ENCODE results near the gene IL31RA.

GRCh38 chr5:55921617-55922016 is 70.5 kb downstream of the IL31RA start:
- TF ChIP-seq CTCF (IDR thresholded peaks at IDR 0.05) (no peak), TEAD1 (CRISPR knock-in tag; IDR thresholded peaks at IDR 0.05) (no peak), NR1H2 (CRISPR knock-in tag; IDR thresholded peaks at IDR 0.05) (no peak)

Measured in WTC11 (cell line).